Memory B cell (primary cell): Measurements from ENCODE around the gene CRYBG2.
"Not testable (repeated sequence)": the region's sequence is repeated elsewhere in the genome, so short reads cannot be mapped to it uniquely, and the experiment has no call there.

ENCODE experiments used
- ATAC-seq: fragments of 150-1000 bp; cut with Tn5 transposase; 2 replicates; pipeline ENCODE4 v1.10.0; 2021; ENCODE audit warnings: low read depth, mild to moderate bottlenecking, moderate library complexity
- DNase-seq, 2 donors: peaks; one replicate each; pipeline ENCODE4 v3.0.0; 2022; ENCODE audit warnings: low spot score in 2 of 2
- H3K27ac Mint-ChIP-seq: one replicate; pipeline ENCODE4 v1.8.0; 2022; ENCODE audit warnings: mild to moderate bottlenecking, moderate library complexity, mixed read lengths
- H3K27me3 Mint-ChIP-seq: one replicate; pipeline ENCODE4 v1.8.0; 2022; ENCODE audit warnings: mixed read lengths
- H3K36me3 Mint-ChIP-seq: one replicate; pipeline ENCODE4 v1.8.0; 2022; ENCODE audit warnings: mild to moderate bottlenecking, mixed read lengths
- H3K4me1 Mint-ChIP-seq: one replicate; pipeline ENCODE4 v1.8.0; 2022; ENCODE audit warnings: mixed read lengths
- H3K4me3 Mint-ChIP-seq: one replicate; pipeline ENCODE4 v1.8.0; 2022; ENCODE audit warnings: mild to moderate bottlenecking, moderate library complexity, mixed read lengths
- H3K9me3 Mint-ChIP-seq: one replicate; pipeline ENCODE4 v1.8.0; 2022; ENCODE audit warnings: mixed read lengths

The CRYBG2 gene

DNA sequence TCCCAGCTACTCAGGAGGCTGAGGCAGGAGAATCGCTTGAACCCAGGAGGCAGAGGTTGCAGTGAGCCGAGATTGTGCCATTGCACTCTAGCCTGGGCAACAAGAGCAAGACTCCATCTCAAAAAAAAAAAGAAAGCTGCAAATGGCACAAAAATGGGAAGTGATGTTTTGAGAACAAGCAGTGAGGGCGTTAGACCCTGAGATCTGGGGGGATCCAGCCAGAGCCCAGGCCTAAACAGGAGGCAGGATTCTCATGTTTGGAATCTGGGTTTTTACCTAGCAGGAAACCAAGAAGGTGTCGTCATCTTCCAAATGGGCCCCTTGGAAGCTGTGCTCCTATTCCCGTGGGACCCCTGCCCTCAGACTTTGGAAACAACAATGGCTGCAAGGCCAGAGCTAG lies 61.2 kb downstream of the CRYBG2 start:
- ATAC-seq, DNase-seq, H3K36me3 Mint-ChIP-seq, H3K9me3 Mint-ChIP-seq, H3K27me3 Mint-ChIP-seq: not testable (repeated sequence)
- Mint-ChIP-seq H3K4me3 (peak overlapping the region; percentile 14), H3K27ac (peak overlapping the region; percentile 96), H3K4me1 (peaks cover 61% of the 10 kb centered on the region)

DNA sequence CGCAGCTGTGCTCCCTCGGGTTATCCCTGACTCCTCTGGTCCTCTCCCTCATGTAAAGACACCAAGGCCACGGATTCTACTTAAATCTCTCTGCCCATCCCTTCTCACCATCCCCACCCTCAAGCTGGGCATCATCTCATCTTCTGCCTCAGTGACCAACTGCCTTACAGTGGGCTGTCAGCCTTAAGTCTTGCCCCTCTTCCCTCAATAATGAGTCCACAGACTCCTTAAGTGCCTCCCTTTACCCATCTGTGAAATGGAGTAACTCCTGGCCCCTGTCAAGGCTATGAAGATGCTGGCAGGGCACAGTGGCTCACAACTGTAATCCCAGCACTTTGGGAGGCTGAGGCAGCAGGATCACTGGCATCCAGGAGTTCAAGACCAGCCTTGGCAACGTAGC lies 62.0 kb downstream of the CRYBG2 start:
- H3K9me3 Mint-ChIP-seq, result no peaks in the 10 kb centered on the region
- peak overlapping the region; percentile 96 for H3K27ac Mint-ChIP-seq
- ATAC-seq (no peak), DNase-seq (no peak)
- peak overlapping the region; percentile 49 for H3K4me3 Mint-ChIP-seq
- H3K36me3 Mint-ChIP-seq, result peaks cover 5% of the 10 kb centered on the region
- H3K27me3 Mint-ChIP-seq, result no peaks in the 10 kb centered on the region
- H3K4me1 Mint-ChIP-seq, result peaks cover 68% of the 10 kb centered on the region

DNA sequence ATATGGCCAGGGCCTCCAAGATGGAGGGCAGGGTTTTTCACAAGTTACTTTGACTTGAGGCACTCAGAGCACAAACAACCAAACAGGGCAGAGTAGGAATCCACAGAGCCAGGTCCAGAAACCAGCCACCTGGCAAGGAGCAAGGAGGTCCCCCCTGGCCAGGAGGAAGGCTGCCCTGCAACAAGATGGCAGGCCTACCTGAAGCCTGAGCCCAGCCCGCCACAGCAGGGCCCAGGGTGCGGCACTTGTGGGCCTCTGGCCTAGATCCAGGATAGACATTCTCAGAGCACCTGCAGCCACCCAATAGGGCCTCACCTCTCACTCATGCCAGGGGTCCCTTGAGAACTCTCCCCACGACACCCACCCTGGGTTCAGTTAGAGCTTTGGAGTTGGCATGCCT lies 62.5 kb downstream of the CRYBG2 start:
- no peaks in the 10 kb centered on the region for H3K27me3 Mint-ChIP-seq
- H3K4me3 Mint-ChIP-seq, result peak overlapping the region; percentile 49
- ATAC-seq (no peak), DNase-seq (no peak)
- H3K4me1 Mint-ChIP-seq, result peaks cover 70% of the 10 kb centered on the region
- H3K27ac Mint-ChIP-seq, result peak overlapping the region; percentile 96
- H3K36me3 Mint-ChIP-seq, result peaks cover 5% of the 10 kb centered on the region
- no peaks in the 10 kb centered on the region for H3K9me3 Mint-ChIP-seq

DNA sequence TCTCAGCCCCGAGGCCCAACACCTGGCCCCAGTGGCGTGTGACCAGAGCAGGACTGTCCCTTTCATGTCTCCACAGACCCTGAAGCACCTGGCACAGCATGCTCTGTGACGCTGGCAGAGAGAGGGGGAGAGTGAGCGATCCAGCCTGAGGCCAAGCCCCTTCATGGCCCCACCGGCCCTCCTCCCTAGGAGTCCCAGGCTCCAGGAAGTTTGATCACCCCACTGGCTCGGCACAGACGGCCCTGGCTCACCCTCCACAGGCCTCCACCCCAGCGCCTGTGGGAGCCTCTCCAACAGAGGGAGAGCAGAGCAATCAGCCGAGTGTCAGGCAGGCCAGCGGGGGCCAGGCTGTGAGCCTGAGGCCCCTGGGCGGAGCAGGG lies 63.1 kb downstream of the CRYBG2 start:
- DNase-seq (no peak), ATAC-seq (no peak)
- H3K27me3 Mint-ChIP-seq, result no peaks in the 10 kb centered on the region
- peaks cover 3% of the 10 kb centered on the region for H3K36me3 Mint-ChIP-seq
- peak overlapping the region; percentile 96 for H3K27ac Mint-ChIP-seq
- H3K4me1 Mint-ChIP-seq, result peaks cover 71% of the 10 kb centered on the region
- H3K9me3 Mint-ChIP-seq, result no peaks in the 10 kb centered on the region
- H3K4me3 Mint-ChIP-seq, result peak overlapping the region; percentile 66

DNA sequence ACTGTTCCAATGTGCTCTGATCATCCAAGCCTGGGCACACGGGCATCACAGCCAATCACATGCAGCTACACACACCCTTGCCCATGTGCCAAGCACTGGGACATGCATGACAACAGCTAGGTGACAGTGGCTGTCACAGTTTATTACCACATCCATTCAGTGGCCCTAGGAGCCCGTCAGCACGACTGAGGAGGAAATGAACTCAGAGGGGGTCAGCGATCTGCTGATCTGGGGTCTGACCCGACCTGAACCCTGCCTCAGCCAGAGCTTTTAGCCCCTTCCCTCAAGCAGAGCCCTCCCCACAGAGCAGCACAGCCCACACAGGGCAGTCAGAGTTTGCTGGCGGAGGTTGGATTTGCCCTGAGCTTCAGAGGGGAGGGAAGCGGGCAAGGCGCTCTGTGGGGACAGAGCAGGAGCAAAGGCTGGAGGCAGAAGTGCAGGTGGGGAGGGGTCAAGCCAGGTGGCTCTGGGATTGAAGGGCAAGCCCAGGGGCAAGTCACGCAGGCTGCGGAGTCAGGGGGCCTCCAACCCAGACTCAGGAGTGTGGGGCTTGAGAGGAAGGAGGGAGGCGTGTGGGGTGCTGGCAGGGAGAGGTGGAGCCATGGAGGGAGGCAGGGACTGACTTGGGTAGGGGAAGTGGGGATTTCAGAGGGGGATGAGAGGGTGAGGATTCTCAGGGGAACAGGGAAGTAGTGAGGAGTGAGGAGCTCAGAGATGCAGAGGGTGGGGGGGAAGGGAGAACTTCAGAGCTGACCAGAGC lies 63.6 kb downstream of the CRYBG2 start:
- no peak for DNase-seq
- Mint-ChIP-seq H3K9me3 (no peaks in the 10 kb centered on the region), H3K4me1 (peaks cover 71% of the 10 kb centered on the region), H3K4me3 (peak overlapping the region; percentile 66), H3K27me3 (no peaks in the 10 kb centered on the region), H3K27ac (peak overlapping the region; percentile 96), H3K36me3 (peaks cover under 1% of the 10 kb centered on the region)
- peak; percentile 1 for ATAC-seq

DNA sequence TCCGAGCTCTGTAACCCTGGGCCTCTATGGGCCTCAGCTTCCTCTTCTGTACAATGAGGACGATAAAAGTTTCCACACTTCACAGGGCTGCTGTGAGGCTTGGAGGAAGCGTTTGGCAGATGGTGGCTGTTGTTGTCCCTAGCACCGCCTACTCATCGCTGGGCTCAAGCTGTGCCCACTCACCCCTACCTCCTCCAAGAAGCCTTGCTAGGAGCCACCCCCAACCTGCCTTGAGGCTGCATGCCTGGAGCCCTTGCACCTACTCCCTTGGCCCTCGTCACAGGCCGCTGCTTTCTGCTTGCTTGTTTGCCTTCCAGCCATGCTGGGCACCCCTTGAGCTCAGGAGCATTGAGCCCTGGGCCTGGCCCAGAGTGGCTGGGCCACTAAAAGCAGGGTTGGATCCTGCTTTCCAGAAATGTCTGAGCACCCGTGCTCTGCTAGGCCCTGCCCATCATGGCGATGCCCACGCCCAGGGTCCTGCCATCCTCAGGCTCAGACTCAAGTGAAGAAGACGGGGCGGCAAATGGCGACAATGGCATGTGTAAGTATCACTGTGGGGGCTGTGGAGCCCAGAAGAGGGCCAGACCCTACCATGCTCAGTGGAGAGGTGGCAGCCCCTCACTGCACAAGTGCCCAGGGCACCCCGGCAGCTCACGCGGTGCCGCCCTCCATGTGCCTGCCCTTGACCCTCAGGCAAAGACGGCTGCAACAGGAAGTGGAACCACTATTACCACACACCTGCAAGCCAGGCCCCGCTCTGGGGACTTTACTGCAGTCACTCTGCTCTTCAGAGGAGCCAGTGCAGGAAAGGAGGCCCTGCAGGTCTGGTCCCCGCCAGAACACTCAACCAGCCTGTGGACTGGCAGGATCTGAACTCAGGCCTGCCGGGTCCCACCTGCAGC lies 64.5 kb downstream of the CRYBG2 start:
- ATAC-seq, result peak; percentile 58
- peak; percentile 60 to 66 for DNase-seq
- no peaks in the 10 kb centered on the region for H3K36me3 Mint-ChIP-seq
- H3K4me1 Mint-ChIP-seq, result peaks cover 76% of the 10 kb centered on the region
- H3K27ac Mint-ChIP-seq, result peak overlapping the region; percentile 96
- H3K4me3 Mint-ChIP-seq, result peak overlapping the region; percentile 70
- no peaks in the 10 kb centered on the region for H3K27me3 Mint-ChIP-seq
- no peaks in the 10 kb centered on the region for H3K9me3 Mint-ChIP-seq

DNA sequence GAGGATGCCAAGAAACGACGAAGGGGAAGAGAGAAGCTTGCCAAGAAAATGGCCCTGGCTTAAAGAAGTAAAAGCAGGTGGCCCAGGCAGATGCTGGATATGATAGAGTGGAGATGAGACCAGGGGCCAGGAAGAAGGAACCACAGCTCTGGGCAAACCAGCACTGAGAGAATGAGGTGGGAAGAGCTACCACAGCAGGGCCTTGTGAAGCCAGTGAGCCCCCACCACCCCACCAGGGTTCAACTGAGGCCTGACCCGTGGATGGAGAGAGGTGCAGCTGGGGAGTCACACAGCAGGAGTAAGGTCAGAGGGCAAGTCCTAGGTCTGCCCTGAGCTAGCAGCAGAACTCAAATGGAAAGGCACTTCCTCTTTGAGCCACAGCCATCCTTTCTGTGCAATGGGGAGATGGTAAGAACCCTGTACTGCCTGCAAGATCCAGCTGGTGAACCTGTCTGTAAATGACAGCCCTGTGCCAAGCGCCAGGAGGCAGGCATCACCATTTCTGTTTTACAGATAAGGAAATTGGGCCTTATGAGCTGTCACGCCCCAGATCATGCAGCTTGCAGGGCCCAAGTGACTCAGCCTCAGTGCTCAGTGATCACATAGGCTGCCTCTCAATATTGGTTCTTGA lies 65.5 kb downstream of the CRYBG2 start:
- ATAC-seq (peak; percentile 12), DNase-seq (no peak)
- Mint-ChIP-seq H3K4me1 (peaks cover 84% of the 10 kb centered on the region), H3K9me3 (no peaks in the 10 kb centered on the region), H3K4me3 (peak overlapping the region; percentile 70), H3K36me3 (no peaks in the 10 kb centered on the region), H3K27me3 (no peaks in the 10 kb centered on the region), H3K27ac (peak overlapping the region; percentile 96)

DNA sequence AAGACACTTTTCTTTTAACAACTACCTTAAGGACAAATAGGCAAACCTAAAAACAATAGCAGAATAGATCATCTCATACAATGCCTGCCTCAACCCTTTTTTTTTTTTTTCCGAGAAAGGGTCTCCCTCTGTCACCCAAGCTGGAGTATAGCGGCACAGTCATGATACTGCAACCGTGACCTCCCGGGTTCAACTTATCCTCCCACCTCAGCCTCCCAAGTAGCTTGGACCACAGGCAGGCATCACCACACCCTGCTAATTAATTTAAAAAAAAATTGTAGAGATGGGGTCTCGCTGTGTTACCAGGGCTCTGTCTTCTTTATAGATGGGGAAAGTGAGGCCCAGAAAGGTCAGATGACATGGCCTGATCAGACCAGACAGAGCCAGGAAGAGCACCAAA lies 66.1 kb downstream of the CRYBG2 start:
- H3K4me3 Mint-ChIP-seq, result peak overlapping the region; percentile 70
- H3K4me1 Mint-ChIP-seq, result peaks cover 86% of the 10 kb centered on the region
- no peaks in the 10 kb centered on the region for H3K9me3 Mint-ChIP-seq
- H3K27me3 Mint-ChIP-seq, result no peaks in the 10 kb centered on the region
- peaks cover under 1% of the 10 kb centered on the region for H3K36me3 Mint-ChIP-seq
- peak overlapping the region; percentile 96 for H3K27ac Mint-ChIP-seq
- ATAC-seq (no peak), DNase-seq (no peak)

DNA sequence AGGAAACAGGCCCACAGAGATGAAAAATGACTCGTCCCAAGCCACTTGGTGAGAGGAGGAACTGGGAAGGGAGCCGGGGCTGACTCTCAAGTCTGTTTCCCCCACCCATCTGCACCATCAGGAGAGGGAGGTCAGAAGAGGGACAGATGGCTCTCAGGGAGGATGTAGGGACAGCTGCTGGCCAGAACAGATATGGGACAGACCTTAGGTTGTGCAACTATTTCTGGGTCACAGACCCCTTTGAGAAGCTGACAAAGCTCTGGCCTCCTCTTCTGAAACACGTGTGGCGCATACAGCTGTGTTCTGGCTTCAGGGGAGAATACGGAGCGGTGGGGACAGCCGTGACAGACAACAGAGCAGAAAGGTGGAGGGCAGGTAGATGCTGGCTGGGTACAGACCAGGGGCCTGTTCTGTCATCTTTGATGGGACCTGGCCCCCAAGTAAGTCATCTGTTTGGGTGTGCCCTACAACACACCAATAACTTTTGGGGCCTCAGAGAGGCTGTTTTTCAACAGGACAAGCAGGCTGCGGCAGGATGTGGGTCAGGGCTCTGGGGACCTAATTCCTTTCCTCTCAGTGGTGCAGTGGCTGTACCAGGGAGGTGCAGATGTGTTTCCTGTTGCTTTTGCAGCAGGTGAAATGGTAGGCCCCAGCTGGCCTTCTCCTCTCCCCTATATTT lies 66.8 kb downstream of the CRYBG2 start:
- peak; percentile 48 to 63 for DNase-seq
- H3K4me1 Mint-ChIP-seq, result peaks cover 87% of the 10 kb centered on the region
- ATAC-seq, result peak; percentile 41
- H3K36me3 Mint-ChIP-seq, result peaks cover 1% of the 10 kb centered on the region
- no peaks in the 10 kb centered on the region for H3K27me3 Mint-ChIP-seq
- peak overlapping the region; percentile 96 for H3K27ac Mint-ChIP-seq
- H3K4me3 Mint-ChIP-seq, result peak overlapping the region; percentile 70
- no peaks in the 10 kb centered on the region for H3K9me3 Mint-ChIP-seq

DNA sequence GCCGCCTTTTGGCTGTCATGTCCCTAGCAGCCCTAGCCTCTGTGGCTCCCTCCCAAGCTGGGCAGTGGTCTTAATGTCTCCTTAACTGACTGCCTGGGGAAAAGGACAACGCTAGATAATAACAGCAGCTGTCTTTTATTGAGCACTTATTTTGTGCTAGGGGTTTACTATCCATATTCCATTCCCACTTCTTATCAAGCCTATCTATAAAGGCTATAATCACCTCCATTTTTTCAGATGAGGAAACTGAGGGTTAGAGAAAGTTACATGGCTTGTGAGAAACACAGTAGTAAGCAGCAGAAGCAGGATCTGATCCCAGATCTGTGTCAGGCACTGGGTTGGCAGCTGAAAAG lies 67.9 kb downstream of the CRYBG2 start:
- no peaks in the 10 kb centered on the region for H3K27me3 Mint-ChIP-seq
- H3K9me3 Mint-ChIP-seq, result no peaks in the 10 kb centered on the region
- peak overlapping the region; percentile 78 for H3K27ac Mint-ChIP-seq
- DNase-seq (no peak), ATAC-seq (no peak)
- H3K36me3 Mint-ChIP-seq, result peaks cover 8% of the 10 kb centered on the region
- peak overlapping the region; percentile 11 for H3K4me3 Mint-ChIP-seq
- H3K4me1 Mint-ChIP-seq, result peaks cover 86% of the 10 kb centered on the region

DNA sequence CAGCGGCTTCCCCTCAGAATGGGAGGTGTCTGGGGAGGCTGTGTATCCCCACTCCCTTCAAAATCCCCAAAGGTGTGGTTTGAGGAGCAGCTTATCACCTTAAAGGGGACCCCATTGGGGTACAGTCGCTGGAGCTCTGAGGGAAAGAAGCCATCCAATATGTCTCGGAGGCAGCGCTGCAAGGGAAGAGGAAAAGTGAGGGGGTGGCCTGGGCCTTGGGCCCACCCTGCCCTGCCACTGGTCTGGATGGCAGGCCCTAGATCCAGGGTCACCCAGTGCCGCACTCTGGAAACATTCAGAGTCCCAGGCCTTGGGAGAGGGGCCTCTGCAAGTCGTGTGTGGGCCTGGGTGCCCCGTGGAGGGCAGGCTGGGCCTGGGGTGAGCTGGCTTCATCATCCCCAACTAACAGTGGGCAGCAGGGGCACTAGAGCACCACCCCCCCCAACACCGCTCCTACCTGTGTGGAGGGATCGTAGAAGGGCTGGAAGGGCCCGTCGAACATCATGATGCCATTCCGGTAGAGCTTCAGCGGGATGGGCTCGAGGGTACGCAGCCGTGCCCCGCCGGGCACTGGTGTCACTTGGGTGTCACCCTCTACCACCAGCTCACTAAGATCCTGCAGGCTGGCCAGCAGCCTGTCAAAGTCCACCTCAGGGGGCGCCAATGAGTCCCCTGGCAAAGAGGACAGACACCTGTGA lies 68.4 kb downstream of the CRYBG2 start:
- peak overlapping the region; percentile 69 for H3K4me3 Mint-ChIP-seq
- no peak for DNase-seq
- no peaks in the 10 kb centered on the region for H3K27me3 Mint-ChIP-seq
- H3K4me1 Mint-ChIP-seq, result peaks cover 86% of the 10 kb centered on the region
- peak overlapping the region; percentile 78 for H3K27ac Mint-ChIP-seq
- H3K9me3 Mint-ChIP-seq, result no peaks in the 10 kb centered on the region
- no peak for ATAC-seq
- peaks cover 10% of the 10 kb centered on the region for H3K36me3 Mint-ChIP-seq

DNA sequence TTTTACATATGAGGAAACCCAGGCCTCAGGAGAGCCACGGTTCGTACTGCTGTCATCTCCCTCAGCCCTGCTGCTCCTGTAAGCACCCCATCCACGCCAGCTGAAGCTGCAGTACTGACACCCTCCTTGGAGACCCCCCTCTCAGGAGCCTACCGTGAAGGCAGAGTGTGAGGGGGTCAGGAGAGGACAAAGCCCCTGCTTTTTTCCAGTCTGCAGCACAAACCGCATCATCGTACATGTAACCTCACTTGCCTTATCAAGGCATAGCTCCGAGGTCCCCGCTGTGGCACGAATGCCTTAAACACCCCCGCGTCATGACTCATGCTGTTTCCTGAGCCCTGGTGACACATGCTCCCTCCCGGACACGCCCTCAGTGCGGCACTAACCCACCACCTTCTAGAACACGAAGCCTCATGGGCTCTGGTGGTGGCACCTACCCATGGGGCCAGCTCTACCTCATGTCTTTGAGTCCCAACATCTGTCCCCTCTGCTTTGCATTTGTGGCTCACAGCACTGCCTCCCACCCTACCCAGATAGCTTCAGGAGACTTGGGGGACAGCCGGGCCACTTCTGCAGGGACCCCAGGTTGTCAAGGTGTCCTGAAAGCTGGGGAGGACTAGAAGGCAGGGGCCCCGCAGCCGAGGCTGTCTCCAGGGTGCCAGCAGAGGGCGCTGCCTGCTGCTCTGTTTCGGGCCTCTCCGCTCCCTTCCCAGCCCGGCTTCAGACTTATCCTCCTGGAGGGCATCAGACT lies 69.2 kb downstream of the CRYBG2 start:
- Mint-ChIP-seq H3K27ac (peak overlapping the region; percentile 78), H3K27me3 (no peaks in the 10 kb centered on the region), H3K9me3 (no peaks in the 10 kb centered on the region), H3K4me1 (peaks cover 82% of the 10 kb centered on the region), H3K4me3 (peak overlapping the region; percentile 69), H3K36me3 (peaks cover 10% of the 10 kb centered on the region)
- DNase-seq, result peak; percentile 70 to 84
- peak; percentile 48 for ATAC-seq
